Right renal cortex interstitium (tissue), 3 donors: ENCODE results near the gene KLHL24. TPM values are rescaled to one million over a fixed set of nuclear protein-coding genes. Genes with fewer than 3 reads are reported as not detected.
A peak's percentile ranks its signal among the peaks of the same experiment; 100 is the strongest.
"Not testable (repeated sequence)": the region's sequence is repeated elsewhere in the genome, so short reads cannot be mapped to it uniquely, and the experiment has no call there.

ENCODE experiments used
- DNase-seq, 3 donors: peaks; one replicate each; pipeline ENCODE4 v3.0.0-alpha.2; 2013; ENCODE audit warnings: low read depth in 3 of 3, low spot score in 2 of 3
- polyA plus RNA-seq, 3 donors: library from polyadenylated mRNA; unstranded; fragments of 120-200 nt; gene quantifications; one replicate each; pipeline ENCODE4 v1.2.1, GENCODE V29; 2013; ENCODE audit not compliant: insufficient read length in 3 of 3

The KLHL24 gene
- polyA plus RNA-seq, 3 donors = 48.2 to 51.9 (median 49.9) TPM

GRCh38 chr3:183695569-183696364 is 60.3 kb downstream of the KLHL24 start:
- no peak for DNase-seq

GRCh38 chr3:183697123-183697609 is 61.7 kb downstream of the KLHL24 start:
- peak in 1 of 3 donors; percentile 25 for DNase-seq

- peak; percentile 52 to 70 (median 60) for DNase-seq
Observed at GRCh38 chr3:183697610-183698317, 62.3 kb downstream of the KLHL24 start, which contains the start of gene YEATS2. Gene YEATS2 (plus strand): TSS chr3:183697797. CDS start chr3:183715163, 17,366 bp downstream.

DNA sequence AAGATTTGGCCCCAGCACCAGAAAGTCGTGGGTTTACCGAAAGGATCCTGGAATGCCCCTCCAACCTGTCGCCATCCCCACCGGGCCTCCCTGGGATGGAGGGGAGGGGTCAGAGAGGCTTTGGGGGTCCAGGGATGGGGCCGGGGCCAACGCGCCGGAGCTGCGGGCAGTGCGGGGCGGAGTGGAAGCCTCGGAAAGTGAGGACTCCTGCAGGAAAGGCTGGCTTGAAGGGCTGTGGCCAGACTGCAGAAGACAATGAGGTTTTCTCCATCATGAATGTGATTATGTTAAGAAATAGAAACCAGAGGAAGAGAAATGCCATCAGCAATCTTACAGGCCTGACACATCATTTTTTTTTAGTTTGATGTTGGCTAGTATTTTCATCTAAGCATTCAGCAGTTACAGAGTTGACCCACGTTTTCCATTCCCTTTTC is 62.9 kb downstream of the KLHL24 start:
- DNase-seq = peak in 2 of 3 donors; percentile 5 to 29

DNA sequence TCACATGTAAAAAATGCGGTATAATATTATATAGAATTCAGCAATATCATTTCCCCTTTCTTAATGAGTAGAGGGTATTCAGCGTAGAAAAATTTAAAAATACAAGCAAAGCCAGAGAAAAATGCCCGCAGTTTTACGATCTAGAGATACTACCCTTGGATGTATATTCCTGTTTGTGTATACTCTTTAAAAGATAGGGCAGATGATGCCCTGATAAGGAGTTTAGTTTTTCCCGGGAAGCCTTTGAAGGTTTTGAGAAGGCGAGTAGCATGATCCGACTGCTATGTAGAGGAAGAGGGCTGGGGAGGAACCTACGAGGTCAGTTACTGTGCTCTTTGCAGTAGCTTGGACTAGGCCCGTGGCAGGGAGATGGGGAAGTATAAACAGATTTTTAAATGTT is 63.3 kb downstream of the KLHL24 start:
- DNase-seq = no peak

- DNase-seq = no peak
Observed at GRCh38 chr3:183699238-183699947, 64.0 kb downstream of the KLHL24 start.

DNA sequence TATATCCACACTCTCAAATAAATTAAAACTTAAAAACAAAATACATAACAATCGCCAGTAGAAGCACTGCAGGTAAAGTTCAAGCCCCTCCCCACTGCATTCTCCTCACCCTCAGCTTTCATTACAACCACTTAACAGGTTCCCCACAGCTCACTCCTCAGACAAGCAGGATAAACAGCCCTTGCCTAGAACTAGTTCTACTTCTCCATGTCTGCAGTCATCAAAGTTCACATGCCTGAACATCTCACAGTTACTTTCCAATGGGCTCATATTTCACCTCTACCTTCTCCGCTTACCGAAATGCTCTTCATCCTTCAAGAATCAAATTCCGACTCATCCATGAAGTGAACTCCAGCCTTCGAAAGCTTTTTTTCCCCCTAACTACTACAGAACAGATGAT is 66.3 kb downstream of the KLHL24 start:
- no peak for DNase-seq

DNA sequence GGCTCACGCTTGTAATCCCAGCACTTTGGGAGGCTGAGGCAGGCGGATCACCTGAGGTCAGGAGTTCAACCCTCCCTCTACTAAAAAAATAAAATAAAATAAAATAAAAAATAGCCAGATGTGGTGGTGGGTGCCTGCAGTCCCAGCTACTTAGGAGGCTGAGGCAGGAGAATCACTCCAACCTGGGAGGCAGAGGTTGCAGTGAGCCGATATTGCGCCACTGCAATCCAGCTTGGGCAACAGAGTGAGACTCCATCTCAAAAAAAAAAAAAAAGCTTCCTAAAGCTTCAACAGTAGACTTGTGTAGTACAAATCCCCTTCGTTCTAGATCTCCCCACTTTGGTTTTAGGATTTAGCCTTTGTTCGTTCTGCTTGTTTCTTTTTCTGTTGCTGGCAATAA is 68.5 kb downstream of the KLHL24 start:
- DNase-seq = not testable (repeated sequence)

- no peak for DNase-seq
Observed at GRCh38 chr3:183710231-183710630, 74.8 kb downstream of the KLHL24 start.

GRCh38 chr3:183711516-183711915 is 76.1 kb downstream of the KLHL24 start:
- no peak for DNase-seq

DNA sequence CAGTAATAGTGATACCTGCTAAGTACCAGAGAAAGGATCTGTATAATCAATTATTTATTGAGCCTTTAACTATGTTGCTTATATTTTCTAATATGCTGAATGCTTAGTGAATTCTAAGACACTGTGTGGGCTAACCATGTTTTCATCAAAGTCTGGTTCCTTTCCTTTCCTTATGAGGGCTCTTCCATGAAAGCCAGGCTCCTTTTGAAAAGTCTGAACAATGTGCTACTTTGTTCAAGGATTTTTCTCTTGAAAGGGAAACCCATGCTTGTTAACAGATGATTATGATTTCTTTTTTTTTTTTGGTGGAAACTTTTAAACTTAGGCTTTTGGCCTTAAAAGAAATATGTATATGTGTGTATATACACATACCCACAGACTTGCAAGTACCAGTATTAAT is 79.2 kb downstream of the KLHL24 start:
- no peak for DNase-seq

GRCh38 chr3:183718012-183718411 is 82.6 kb downstream of the KLHL24 start:
- no peak for DNase-seq

- no peak for DNase-seq
Observed at GRCh38 chr3:183725387-183725786, 90.0 kb downstream of the KLHL24 start.

- DNase-seq = no peak
Observed at GRCh38 chr3:183728204-183728603, 92.8 kb downstream of the KLHL24 start.

GRCh38 chr3:183730361-183730760 is 94.9 kb downstream of the KLHL24 start:
- DNase-seq = no peak

DNA sequence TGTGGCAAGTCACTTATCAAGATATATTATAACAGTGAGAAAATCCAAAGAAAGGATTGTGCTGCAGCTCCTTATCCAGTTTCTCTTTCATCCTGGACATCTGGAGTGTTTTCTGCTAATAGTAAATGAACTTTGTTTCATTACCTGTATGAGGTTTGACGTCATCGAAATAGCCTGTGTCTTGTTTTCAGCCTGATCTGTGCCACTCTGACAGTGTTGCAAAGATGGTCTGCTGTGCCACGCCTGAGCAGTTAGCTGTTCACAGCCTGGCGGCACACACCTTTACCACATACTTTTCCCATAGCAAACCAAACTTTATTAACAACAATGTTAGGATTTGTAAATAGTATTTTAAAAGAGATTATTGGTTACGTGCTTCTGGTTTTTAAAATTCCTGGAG is 96.2 kb downstream of the KLHL24 start:
- no peak for DNase-seq

GRCh38 chr3:183733553-183733952 is 98.1 kb downstream of the KLHL24 start:
- no peak for DNase-seq
